Measurements from ENCODE around the gene MLH3.

Gene MLH3

DNA sequence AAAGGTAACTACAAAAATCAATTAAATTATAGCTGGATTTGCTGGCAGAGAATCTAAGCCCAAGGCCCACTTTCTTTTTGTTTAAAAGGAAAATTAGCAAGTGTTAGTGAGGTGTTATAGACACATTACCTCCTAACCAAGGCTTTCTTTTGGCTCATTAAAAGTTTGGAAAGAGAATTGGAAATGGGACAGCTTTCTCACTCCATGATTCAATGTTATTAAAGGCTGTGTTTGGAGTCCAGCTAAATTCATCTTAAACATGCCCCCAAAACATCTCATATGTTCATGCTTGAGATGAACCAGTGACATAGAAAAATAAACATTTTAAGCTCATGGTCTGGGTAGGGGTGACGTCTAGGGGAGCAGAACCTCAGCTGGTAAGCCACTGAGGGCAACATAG is 82.5 kb downstream of the MLH3 start:
- no peak for DNase-seq (ENCODE audit: low read depth)
- no peak for TF ChIP-seq POLR2A (IDR thresholded peaks at IDR 0.05; ENCODE audit: extremely low read depth, insufficient read length)
- no peak for TF ChIP-seq MYC (IDR thresholded peaks at IDR 0.05; ENCODE audit: low read depth, low read length)
- TF ChIP-seq, protein P1, sequence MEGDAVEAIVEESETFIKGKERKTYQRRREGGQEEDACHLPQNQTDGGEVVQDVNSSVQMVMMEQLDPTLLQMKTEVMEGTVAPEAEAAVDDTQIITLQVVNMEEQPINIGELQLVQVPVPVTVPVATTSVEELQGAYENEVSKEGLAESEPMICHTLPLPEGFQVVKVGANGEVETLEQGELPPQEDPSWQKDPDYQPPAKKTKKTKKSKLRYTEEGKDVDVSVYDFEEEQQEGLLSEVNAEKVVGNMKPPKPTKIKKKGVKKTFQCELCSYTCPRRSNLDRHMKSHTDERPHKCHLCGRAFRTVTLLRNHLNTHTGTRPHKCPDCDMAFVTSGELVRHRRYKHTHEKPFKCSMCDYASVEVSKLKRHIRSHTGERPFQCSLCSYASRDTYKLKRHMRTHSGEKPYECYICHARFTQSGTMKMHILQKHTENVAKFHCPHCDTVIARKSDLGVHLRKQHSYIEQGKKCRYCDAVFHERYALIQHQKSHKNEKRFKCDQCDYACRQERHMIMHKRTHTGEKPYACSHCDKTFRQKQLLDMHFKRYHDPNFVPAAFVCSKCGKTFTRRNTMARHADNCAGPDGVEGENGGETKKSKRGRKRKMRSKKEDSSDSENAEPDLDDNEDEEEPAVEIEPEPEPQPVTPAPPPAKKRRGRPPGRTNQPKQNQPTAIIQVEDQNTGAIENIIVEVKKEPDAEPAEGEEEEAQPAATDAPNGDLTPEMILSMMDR (IDR thresholded peaks at IDR 0.05; ENCODE audit: low read depth, low read length): no peak
- TF ChIP-seq, protein P2, sequence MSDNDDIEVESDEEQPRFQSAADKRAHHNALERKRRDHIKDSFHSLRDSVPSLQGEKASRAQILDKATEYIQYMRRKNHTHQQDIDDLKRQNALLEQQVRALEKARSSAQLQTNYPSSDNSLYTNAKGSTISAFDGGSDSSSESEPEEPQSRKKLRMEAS (IDR thresholded peaks at IDR 0.05; ENCODE audit: low read depth, low read length): no peak
- no peak overlapping the region for H3K4me3 ChIP-seq (ENCODE audit: low read depth, low read length)

DNA sequence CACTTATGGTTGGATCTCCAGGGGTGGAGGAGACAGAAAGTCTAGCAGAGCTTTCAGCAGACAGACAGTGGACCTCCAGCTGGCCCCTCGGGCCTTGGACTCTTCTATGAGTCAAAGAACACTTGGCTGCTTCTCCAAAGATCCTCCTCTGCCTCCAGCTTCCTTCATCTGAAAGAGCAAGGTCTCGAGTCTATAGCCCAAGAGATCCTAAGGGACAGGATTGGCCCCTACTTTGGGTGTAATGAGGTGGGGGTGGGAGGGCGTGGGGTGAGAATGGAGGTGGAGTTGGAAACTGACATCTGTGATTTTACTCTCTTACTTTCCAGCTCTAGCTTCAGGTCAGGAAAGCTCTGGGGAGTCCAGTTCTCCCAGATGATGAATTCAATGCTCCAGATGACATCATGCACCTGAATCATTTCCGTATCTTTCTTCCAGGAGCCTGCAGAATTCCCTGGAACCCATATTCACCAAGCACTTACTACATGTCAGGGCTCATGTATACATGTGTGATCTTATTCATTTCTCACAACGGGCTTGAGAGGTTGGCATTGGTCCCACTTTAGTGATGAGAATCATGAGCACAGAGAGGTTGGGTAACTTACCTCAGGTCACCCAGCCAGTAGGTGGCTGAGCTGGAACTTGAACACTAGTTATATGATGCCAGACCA is 85.6 kb downstream of the MLH3 start:
- DNase-seq (ENCODE audit: low read depth): no peak
- TF ChIP-seq, protein P2 (IDR thresholded peaks at IDR 0.05; ENCODE audit: low read depth, low read length): no peak
- TF ChIP-seq POLR2A (IDR thresholded peaks at IDR 0.05; ENCODE audit: extremely low read depth, insufficient read length) (no peak), MYC (IDR thresholded peaks at IDR 0.05; ENCODE audit: low read depth, low read length) (no peak)
- TF ChIP-seq, protein P1 (IDR thresholded peaks at IDR 0.05; ENCODE audit: low read depth, low read length): no peak
- H3K4me3 ChIP-seq (ENCODE audit: low read depth, low read length): no peak overlapping the region

DNA sequence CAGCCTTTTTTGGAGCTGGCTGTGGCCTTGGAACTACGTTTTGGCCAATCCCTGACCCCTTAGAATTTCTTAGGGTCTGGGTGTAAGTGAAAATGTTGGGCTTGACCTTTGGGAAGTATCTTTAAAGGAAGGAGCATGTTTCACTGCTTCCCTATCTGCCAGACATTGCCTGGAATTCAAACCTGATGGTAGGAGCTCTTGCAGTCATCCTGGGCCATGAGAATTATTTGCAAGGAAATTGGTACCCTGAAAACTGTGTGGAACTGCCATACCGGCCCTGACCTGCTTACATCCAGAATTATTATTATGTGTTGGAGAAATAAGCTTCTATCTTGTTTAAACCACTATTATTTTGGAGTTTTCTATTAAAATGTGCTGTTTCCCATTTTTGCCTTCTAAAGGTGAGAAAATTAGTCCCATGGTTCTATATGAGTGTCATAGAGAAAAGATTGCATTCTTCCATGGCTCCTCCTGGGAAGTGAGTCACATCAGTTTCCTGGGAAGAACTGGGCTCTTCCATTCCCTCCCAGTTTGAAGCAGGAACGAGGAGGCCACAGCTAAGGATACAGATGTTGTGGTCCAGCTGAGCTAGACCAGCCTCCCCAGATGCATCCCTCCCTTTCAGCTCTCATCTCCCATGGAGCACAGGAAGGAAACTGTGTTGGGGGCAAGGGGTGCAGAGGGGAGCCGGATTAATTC is 86.3 kb downstream of the MLH3 start:
- H3K4me3 ChIP-seq (ENCODE audit: low read depth, low read length): no peak overlapping the region
- DNase-seq (ENCODE audit: low read depth): no peak
- TF ChIP-seq, protein P1 (IDR thresholded peaks at IDR 0.05; ENCODE audit: low read depth, low read length): no peak
- no peak for TF ChIP-seq POLR2A (IDR thresholded peaks at IDR 0.05; ENCODE audit: extremely low read depth, insufficient read length)
- no peak for TF ChIP-seq MYC (IDR thresholded peaks at IDR 0.05; ENCODE audit: low read depth, low read length)
- TF ChIP-seq, protein P2 (IDR thresholded peaks at IDR 0.05; ENCODE audit: low read depth, low read length): no peak

Data from NB4 (cell line).